HFF-Myc (cell line): ENCODE results near the gene DBI.
"Not testable (repeated sequence)": the region's sequence is repeated elsewhere in the genome, so short reads cannot be mapped to it uniquely, and the experiment has no call there.

ENCODE experiments used
- DNase-seq: peaks from one replicate; pipeline ENCODE4 v3.0.0-alpha.2; 2011; ENCODE audit warnings: low read depth; ENCODE audit errors: extremely low read depth
- H3K4me3 ChIP-seq: replicated peaks from 2 replicates; pipeline ENCODE4 v1.5.1; 2011; ENCODE audit warnings: low read depth, mild to moderate bottlenecking, control low read depth, low read length
- CTCF ChIP-seq: IDR thresholded peaks from 2 replicates; pipeline ENCODE4 v1.5.1; 2012; ENCODE audit warnings: mild to moderate bottlenecking, low read depth, low read length, control low read depth; ENCODE audit errors: missing control alignments

The DBI gene

GRCh38 chr2:119371111-119371510, 4.3 kb downstream of the DBI start:
- no peak for TF ChIP-seq CTCF
- no peak overlapping the region for H3K4me3 ChIP-seq
- no peak for DNase-seq

GRCh38 chr2:119372778-119373568, 6.2 kb downstream of the DBI start:
- no peak overlapping the region for H3K4me3 ChIP-seq
- no peak for TF ChIP-seq CTCF
- DNase-seq: no peak

- not testable (repeated sequence) for H3K4me3 ChIP-seq, DNase-seq
Measured at GRCh38 chr2:119373907-119374745, 7.3 kb downstream of the DBI start.

GRCh38 chr2:119376406-119376805, 9.6 kb downstream of the DBI start:
- not testable (repeated sequence) for H3K4me3 ChIP-seq, DNase-seq

- DNase-seq: no peak
- no peak overlapping the region for H3K4me3 ChIP-seq
- no peak for TF ChIP-seq CTCF
Measured at GRCh38 chr2:119376810-119377209, 10.0 kb downstream of the DBI start.

- no peak for TF ChIP-seq CTCF
- no peak for DNase-seq
- H3K4me3 ChIP-seq: no peak overlapping the region
Measured at GRCh38 chr2:119377294-119377992, 10.7 kb downstream of the DBI start.

GRCh38 chr2:119377993-119378345, 11.2 kb downstream of the DBI start:
- DNase-seq: no peak
- no peak overlapping the region for H3K4me3 ChIP-seq
- TF ChIP-seq CTCF: no peak
